Measurements from ENCODE around the gene LAMTOR4. TPM values are rescaled to one million over a fixed set of nuclear protein-coding genes. Genes with fewer than 3 reads are reported as not detected.

Gene LAMTOR4
- total RNA-seq, 1 donor from 2014 or later = 75.7 TPM

DNA sequence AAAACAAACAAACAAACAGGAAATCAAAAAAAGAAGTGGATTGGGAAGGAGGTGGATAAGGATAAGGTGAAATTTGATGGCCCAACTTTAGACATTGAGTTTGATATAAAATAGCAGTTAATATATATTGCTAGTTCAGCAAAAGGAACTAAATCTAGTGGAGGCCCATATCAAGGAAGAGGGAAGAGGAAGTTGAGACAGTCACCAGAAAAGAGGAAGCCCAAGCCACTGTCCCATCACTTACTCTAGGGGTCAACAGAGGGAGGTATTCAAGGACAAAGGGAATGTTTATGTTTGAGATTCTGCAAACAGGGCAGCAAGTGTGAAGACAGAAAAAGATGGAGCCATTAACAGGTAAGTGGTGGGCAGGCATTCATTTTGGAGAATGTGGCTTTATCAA, 3.7 kb downstream of the LAMTOR4 start:
- Mint-ChIP-seq H3K4me3 (ENCODE audit: unreplicated experiment) (no peak overlapping the region), H3K36me3 (ENCODE audit: low read depth) (peaks cover 9% of the 10 kb centered on the region), H3K27me3 (ENCODE audit: low read depth) (no peaks in the 10 kb centered on the region), H3K9me3 (ENCODE audit: low read depth) (no peaks in the 10 kb centered on the region), H3K27ac (ENCODE audit: unreplicated experiment) (peak overlapping the region; percentile 49), H3K4me1 (ENCODE audit: low read depth) (peaks cover 39% of the 10 kb centered on the region)
- TF ChIP-seq, protein P1, sequence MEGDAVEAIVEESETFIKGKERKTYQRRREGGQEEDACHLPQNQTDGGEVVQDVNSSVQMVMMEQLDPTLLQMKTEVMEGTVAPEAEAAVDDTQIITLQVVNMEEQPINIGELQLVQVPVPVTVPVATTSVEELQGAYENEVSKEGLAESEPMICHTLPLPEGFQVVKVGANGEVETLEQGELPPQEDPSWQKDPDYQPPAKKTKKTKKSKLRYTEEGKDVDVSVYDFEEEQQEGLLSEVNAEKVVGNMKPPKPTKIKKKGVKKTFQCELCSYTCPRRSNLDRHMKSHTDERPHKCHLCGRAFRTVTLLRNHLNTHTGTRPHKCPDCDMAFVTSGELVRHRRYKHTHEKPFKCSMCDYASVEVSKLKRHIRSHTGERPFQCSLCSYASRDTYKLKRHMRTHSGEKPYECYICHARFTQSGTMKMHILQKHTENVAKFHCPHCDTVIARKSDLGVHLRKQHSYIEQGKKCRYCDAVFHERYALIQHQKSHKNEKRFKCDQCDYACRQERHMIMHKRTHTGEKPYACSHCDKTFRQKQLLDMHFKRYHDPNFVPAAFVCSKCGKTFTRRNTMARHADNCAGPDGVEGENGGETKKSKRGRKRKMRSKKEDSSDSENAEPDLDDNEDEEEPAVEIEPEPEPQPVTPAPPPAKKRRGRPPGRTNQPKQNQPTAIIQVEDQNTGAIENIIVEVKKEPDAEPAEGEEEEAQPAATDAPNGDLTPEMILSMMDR (IDR thresholded peaks at IDR 0.05) = no peak
- DNase-seq (ENCODE audit: low spot score) = no peak

DNA sequence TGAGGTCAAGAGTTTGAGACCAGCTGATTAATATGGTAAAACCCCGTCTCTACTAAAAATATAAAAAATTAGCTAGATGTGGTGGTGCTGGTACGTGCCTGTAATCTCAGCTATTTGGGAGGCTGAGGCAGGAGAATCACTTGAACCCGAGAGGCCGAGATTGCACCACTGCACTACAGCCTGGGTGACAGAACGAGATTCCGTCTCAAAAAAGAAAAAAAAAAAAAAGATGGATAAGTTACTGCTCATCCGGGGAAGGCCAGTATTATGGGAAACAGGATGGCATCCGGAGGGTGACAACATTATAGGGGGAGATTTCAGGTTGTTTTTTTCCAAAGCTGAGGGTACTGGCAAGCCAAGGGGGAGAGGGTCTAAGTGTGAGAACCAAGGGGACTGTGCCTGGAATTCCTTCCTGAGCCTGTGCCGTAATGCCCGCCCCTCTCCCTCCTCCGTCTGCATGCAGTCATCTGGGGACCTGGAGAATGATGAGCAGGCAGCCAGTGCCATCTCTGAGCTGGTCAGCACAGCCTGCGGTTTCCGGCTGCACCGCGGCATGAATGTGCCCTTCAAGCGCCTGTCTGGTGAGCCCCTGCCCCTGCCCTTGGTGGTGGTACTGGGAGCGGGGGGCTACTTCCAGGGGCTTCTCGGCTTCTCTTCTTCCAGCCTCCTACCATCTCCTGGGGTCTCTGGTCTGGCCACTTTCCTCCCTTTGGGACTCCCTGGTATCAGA, 4.4 kb downstream of the LAMTOR4 start:
- TF ChIP-seq, protein P1 (IDR thresholded peaks at IDR 0.05) = no peak
- H3K36me3 Mint-ChIP-seq (ENCODE audit: low read depth) = peaks cover 9% of the 10 kb centered on the region
- no peak overlapping the region for H3K27ac Mint-ChIP-seq (ENCODE audit: unreplicated experiment)
- peaks cover 43% of the 10 kb centered on the region for H3K4me1 Mint-ChIP-seq (ENCODE audit: low read depth)
- no peaks in the 10 kb centered on the region for H3K9me3 Mint-ChIP-seq (ENCODE audit: low read depth)
- DNase-seq (ENCODE audit: low spot score) = no peak
- no peak overlapping the region for H3K4me3 Mint-ChIP-seq (ENCODE audit: unreplicated experiment)
- H3K27me3 Mint-ChIP-seq (ENCODE audit: low read depth) = no peaks in the 10 kb centered on the region

DNA sequence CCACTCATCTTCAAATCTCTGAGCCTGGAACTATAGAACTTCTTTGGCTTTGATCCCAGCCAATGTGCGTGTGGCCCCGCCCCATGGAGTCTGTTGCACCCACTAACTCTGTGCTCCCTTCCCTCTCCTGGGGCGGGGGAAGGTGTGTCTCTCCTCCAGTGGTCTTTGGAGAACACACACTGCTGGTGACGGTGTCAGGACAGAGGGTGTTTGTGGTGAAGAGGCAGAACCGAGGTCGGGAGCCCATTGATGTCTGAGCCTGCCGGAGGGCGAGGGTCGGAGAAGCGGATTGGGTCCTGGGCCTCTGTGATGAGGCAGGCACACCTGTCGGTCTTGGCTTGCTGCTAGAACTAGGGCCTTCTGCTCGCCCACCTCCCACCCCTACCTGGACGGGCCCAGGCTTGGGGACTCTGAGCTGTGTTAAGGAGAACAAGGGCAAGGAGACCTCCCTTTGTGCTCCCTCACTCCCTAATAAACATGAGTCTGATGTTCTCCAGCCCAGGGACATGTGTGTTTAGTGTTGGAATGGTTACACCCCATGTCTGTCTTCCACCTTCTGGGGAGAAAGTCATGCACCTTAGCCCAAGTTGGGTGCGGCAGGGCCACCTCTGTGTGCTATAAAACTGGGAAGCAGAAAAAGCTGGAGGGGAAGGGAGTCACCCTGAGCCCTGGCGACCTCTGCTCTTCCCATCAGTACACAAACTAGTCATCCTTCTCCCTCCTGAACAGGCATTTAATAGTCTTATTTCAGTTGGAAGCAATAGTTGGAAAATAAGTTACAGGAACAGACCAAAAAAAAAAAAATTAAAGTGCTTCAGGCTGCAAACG, 5.2 kb downstream of the LAMTOR4 start:
- H3K27ac Mint-ChIP-seq (ENCODE audit: unreplicated experiment) = peak overlapping the region; percentile 45
- H3K9me3 Mint-ChIP-seq (ENCODE audit: low read depth) = no peaks in the 10 kb centered on the region
- H3K4me3 Mint-ChIP-seq (ENCODE audit: unreplicated experiment) = no peak overlapping the region
- H3K36me3 Mint-ChIP-seq (ENCODE audit: low read depth) = peaks cover 7% of the 10 kb centered on the region
- DNase-seq (ENCODE audit: low spot score) = no peak
- no peaks in the 10 kb centered on the region for H3K27me3 Mint-ChIP-seq (ENCODE audit: low read depth)
- TF ChIP-seq, protein P1 (IDR thresholded peaks at IDR 0.05) = no peak
- H3K4me1 Mint-ChIP-seq (ENCODE audit: low read depth) = peaks cover 38% of the 10 kb centered on the region

DNA sequence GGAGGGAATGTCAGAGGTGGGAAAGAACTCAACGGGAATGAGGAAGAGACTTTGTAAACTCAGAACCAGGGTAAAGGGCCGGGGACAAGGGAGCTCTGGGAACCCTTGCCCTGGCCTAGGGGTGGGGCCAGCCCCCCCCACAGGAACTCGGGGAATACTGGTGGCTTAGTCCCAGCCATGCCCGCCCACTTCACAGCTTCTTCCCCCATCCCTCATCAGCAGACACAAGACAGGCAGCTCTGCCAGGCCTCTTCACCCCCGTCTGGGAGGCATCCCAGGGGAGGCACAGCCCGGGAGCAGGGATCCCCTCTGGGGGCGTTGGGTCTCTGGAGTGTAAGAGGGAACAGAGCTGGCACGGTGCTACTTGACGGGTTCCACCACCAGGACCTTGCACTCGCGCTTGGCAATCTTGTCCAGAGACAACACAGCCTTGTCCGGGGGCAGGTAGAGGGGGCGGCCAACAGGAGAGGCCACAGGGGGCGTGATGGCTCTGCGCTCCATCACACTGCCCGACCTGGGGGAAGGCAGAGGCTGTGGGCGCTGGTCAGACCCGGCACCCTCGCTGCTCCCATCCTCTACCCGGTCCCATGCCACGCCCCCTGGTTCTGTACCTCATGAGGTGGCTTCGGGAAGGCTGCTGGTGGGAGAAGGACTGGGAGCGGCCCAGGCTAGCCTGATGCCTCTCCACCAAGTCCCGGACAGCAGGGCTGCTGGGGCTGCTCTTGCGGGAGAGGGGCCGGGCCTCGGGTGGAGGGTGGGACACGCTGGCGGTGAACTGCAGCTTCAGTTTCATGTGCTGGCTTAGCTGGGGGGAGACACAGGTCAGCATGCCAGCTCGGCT, 6.2 kb downstream of the LAMTOR4 start:
- no peaks in the 10 kb centered on the region for H3K27me3 Mint-ChIP-seq (ENCODE audit: low read depth)
- TF ChIP-seq, protein P1 (IDR thresholded peaks at IDR 0.05) = no peak
- DNase-seq (ENCODE audit: low spot score) = no peak
- no peaks in the 10 kb centered on the region for H3K9me3 Mint-ChIP-seq (ENCODE audit: low read depth)
- peaks cover 7% of the 10 kb centered on the region for H3K36me3 Mint-ChIP-seq (ENCODE audit: low read depth)
- peaks cover 35% of the 10 kb centered on the region for H3K4me1 Mint-ChIP-seq (ENCODE audit: low read depth)
- H3K4me3 Mint-ChIP-seq (ENCODE audit: unreplicated experiment) = no peak overlapping the region
- H3K27ac Mint-ChIP-seq (ENCODE audit: unreplicated experiment) = peak overlapping the region; percentile 45
